HepG2 (cell line): ENCODE measurements around the gene USP2. TPM values are rescaled to one million over a fixed set of nuclear protein-coding genes. Genes with fewer than 3 reads are reported as not detected.
A peak's percentile ranks its signal among the peaks of the same experiment; 100 is the strongest.

Experiments
- ATF3 ChIP-seq: sonication (generic); formaldehyde crosslinking; IDR thresholded peaks from 2 replicates; pipeline ENCODE4 v1.4.0; 2020; ENCODE audit warnings: missing genetic modification reagents
- DPF2 ChIP-seq: sonication (generic); formaldehyde crosslinking; IDR thresholded peaks from 2 replicates; pipeline ENCODE4 v1.4.0; 2020; ENCODE audit warnings: mild to moderate bottlenecking, low read depth, missing genetic modification reagents, borderline replicate concordance
- FLYWCH1 ChIP-seq: sonication (generic); formaldehyde crosslinking; IDR thresholded peaks from 2 replicates; pipeline ENCODE4 v1.8.1; 2023; ENCODE audit warnings: mild to moderate bottlenecking, missing genetic modification reagents
- GLI4 ChIP-seq: sonication (generic); formaldehyde crosslinking; IDR thresholded peaks from 2 replicates; pipeline ENCODE4 v1.5.1; 2020; ENCODE audit warnings: missing genetic modification reagents, mild to moderate bottlenecking, moderate library complexity, borderline replicate concordance
- HOMEZ ChIP-seq: IDR thresholded peaks from 2 replicates; pipeline ENCODE4 v1.6.1; 2016; ENCODE audit warnings: low read depth
- KDM5A ChIP-seq: fragments of 200-600 bp; sonication (generic); IDR thresholded peaks from 2 replicates; pipeline ENCODE4 v1.7.0; 2018; ENCODE audit warnings: antibody characterized with exemption, mild to moderate bottlenecking, low read length, borderline replicate concordance
- KLF9 ChIP-seq: IDR thresholded peaks from 2 replicates; pipeline ENCODE4 v1.6.1; 2016; ENCODE audit warnings: low read depth
- MED13 ChIP-seq: sonication (generic); formaldehyde crosslinking; IDR thresholded peaks from 2 replicates; pipeline ENCODE4 v1.5.0; 2020; ENCODE audit warnings: missing genetic modification reagents
- MIER2 ChIP-seq: IDR thresholded peaks from 2 replicates; pipeline ENCODE4 v1.6.1; 2016; ENCODE audit warnings: missing biosample characterization, missing genetic modification reagents
- MTA3 ChIP-seq: sonication (generic); formaldehyde crosslinking; IDR thresholded peaks from 2 replicates; pipeline ENCODE4 v1.4.0; 2020; ENCODE audit warnings: missing genetic modification reagents
- MYPOP ChIP-seq: sonication (generic); formaldehyde crosslinking; IDR thresholded peaks from 2 replicates; pipeline ENCODE4 v1.8.1; 2023; ENCODE audit warnings: mild to moderate bottlenecking, moderate library complexity, missing genetic modification reagents
- STAG1 ChIP-seq: sonication (generic); formaldehyde crosslinking; IDR thresholded peaks from 2 replicates; pipeline ENCODE4 v1.4.0; 2020; ENCODE audit warnings: missing genetic modification reagents
- TBL1XR1 ChIP-seq: fragments of 150-350 bp; IDR thresholded peaks from 2 replicates; pipeline ENCODE4 v1.6.1; 2014; ENCODE audit warnings: borderline replicate concordance, low read length; ENCODE audit not compliant: partially characterized antibody
- TBX3 ChIP-seq: fragments of 450-650 bp; IDR thresholded peaks from 2 replicates; pipeline ENCODE4 v1.6.1; 2017; ENCODE audit warnings: antibody characterized with exemption, mild to moderate bottlenecking, inconsistent platforms, borderline replicate concordance
- WIZ ChIP-seq: sonication (generic); formaldehyde crosslinking; IDR thresholded peaks from 2 replicates; pipeline ENCODE4 v1.5.1; 2020; ENCODE audit warnings: mild to moderate bottlenecking, missing genetic modification reagents
- ZBTB26 ChIP-seq: IDR thresholded peaks from 2 replicates; pipeline ENCODE4 v1.6.1; 2016; ENCODE audit warnings: missing compliant biosample characterization, missing genetic modification reagents, borderline replicate concordance
- ZC3H13 ChIP-seq: sonication (generic); formaldehyde crosslinking; IDR thresholded peaks from 2 replicates; pipeline ENCODE4 v1.8.1; 2023; ENCODE audit warnings: mild to moderate bottlenecking, missing genetic modification reagents, moderate library complexity
- ZMAT3 ChIP-seq: sonication (generic); formaldehyde crosslinking; conservative IDR thresholded peaks from 2 replicates; pipeline ENCODE4 v1.7.0; 2021; ENCODE audit warnings: missing genetic modification reagents
- ZNF225 ChIP-seq: sonication (generic); formaldehyde crosslinking; IDR thresholded peaks from 2 replicates; pipeline ENCODE4 v1.4.0; 2020; ENCODE audit warnings: mild to moderate bottlenecking, missing genetic modification reagents
- ZNF30 ChIP-seq: sonication (generic); formaldehyde crosslinking; IDR thresholded peaks from 2 replicates; pipeline ENCODE4 v1.5.0; 2020; ENCODE audit warnings: mild to moderate bottlenecking, missing genetic modification reagents
- ZNF33B ChIP-seq: sonication (generic); formaldehyde crosslinking; IDR thresholded peaks from 2 replicates; pipeline ENCODE4 v1.5.1; 2020; ENCODE audit warnings: mild to moderate bottlenecking, missing genetic modification reagents
- ZNF792 ChIP-seq: IDR thresholded peaks from 2 replicates; pipeline ENCODE4 v1.6.1; 2016
- polyA plus RNA-seq, 8 experiments: library from polyadenylated mRNA; depleted of rRNA in 3 of 8; stranded (reverse) in 7 of 8; unstranded in 1 of 8; fragments of >200 nt; fragmentation: Illumina TruSeq in 4 of 8; extraction: Trizol in 4 of 8; gene quantifications; 2 replicates each; pipeline versions ENCODE4 v1.2.1 to v1.2.3, GENCODE V29; 2011 to 2016; ENCODE audit warnings: low read depth in 4 of 8, missing spikeins in 1 of 8, mixed read lengths in 1 of 8; ENCODE audit not compliant: insufficient read depth in 1 of 8
- total RNA-seq, 5 experiments: library from RNA; depleted of rRNA; stranded (reverse); fragments of >200 nt; fragmentation: Illumina TruSeq; extraction: Trizol; gene quantifications; 2 replicates each; pipeline ENCODE4 v1.2.3, GENCODE V29; 2016; ENCODE audit warnings: low read depth in 1 of 5
- TF ChIP-seq, protein P1 (sequence below): IDR thresholded peaks from 2 replicates; pipeline ENCODE4 v1.4.0; 2020; ENCODE audit warnings: mild to moderate bottlenecking, missing genetic modification reagents

USP2 gene
- total and polyA plus RNA-seq, 2 of the 13 experiments (the other 11 are each of a cell fraction or from before 2014, with no cell fraction given), result 2.5 to 6.0 TPM

- TF ChIP-seq MYPOP (CRISPR knock-in tag), result no peak
- TF ChIP-seq ZC3H13, result no peak
- TF ChIP-seq ZNF30, result no peak
- no peak for TF ChIP-seq KDM5A
- TF ChIP-seq HOMEZ (CRISPR knock-in tag), result no peak
- no peak for TF ChIP-seq KLF9
- TF ChIP-seq TBL1XR1, result no peak
- TF ChIP-seq FLYWCH1 (CRISPR knock-in tag), result no peak
- TF ChIP-seq ZNF225, result no peak
- TF ChIP-seq MIER2, result no peak
- no peak for TF ChIP-seq GLI4
- no peak for TF ChIP-seq MED13 (CRISPR knock-in tag)
- no peak for TF ChIP-seq MTA3 (CRISPR knock-in tag)
- no peak for TF ChIP-seq ATF3 (CRISPR knock-in tag)
- TF ChIP-seq TBX3, result no peak
- TF ChIP-seq ZMAT3 (CRISPR knock-in tag), result no peak
- no peak for TF ChIP-seq DPF2 (CRISPR knock-in tag)
- peak; percentile 84 for TF ChIP-seq STAG1 (CRISPR knock-in tag)
- TF ChIP-seq ZNF33B (CRISPR knock-in tag), result no peak
- TF ChIP-seq ZBTB26 (CRISPR knock-in tag), result no peak
- TF ChIP-seq ZNF792 (CRISPR knock-in tag), result no peak
- no peak for TF ChIP-seq WIZ (CRISPR knock-in tag)
- TF ChIP-seq, protein P1, sequence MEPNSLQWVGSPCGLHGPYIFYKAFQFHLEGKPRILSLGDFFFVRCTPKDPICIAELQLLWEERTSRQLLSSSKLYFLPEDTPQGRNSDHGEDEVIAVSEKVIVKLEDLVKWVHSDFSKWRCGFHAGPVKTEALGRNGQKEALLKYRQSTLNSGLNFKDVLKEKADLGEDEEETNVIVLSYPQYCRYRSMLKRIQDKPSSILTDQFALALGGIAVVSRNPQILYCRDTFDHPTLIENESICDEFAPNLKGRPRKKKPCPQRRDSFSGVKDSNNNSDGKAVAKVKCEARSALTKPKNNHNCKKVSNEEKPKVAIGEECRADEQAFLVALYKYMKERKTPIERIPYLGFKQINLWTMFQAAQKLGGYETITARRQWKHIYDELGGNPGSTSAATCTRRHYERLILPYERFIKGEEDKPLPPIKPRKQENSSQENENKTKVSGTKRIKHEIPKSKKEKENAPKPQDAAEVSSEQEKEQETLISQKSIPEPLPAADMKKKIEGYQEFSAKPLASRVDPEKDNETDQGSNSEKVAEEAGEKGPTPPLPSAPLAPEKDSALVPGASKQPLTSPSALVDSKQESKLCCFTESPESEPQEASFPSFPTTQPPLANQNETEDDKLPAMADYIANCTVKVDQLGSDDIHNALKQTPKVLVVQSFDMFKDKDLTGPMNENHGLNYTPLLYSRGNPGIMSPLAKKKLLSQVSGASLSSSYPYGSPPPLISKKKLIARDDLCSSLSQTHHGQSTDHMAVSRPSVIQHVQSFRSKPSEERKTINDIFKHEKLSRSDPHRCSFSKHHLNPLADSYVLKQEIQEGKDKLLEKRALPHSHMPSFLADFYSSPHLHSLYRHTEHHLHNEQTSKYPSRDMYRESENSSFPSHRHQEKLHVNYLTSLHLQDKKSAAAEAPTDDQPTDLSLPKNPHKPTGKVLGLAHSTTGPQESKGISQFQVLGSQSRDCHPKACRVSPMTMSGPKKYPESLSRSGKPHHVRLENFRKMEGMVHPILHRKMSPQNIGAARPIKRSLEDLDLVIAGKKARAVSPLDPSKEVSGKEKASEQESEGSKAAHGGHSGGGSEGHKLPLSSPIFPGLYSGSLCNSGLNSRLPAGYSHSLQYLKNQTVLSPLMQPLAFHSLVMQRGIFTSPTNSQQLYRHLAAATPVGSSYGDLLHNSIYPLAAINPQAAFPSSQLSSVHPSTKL (CRISPR knock-in tag), result 0 out of 2 replicates have a peak, but pooled peaks have one; percentile 29
Observed at GRCh38 chr11:119373921-119374631, 7.4 kb downstream of the USP2 start (continued).
